ENCODE measurements around the gene CLEC2L.

Gene CLEC2L

DNA sequence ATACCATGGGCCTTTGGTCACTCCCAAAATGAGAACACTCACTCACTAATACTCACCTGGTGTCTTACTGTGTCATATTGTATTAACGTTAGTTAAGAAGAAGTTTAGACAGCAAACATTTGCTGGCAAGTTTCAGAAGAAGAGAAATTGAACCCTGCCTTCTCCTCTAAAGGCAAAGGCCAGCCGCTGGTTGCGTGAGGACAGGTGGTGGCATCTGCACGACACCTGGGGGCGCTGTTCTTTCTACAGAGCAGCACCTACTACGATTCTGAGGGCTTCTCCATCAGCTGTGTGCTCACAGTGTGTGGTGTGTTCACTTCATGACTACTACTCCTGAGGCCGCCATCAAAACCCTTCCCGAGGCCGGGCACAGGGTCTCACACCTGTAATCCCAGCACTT, 17.9 kb upstream of the CLEC2L start:
- H3K4ac ChIP-seq (ENCODE audit: low read depth in 1 of 2, low read length in 2 of 2): no peak overlapping the region
- no peak overlapping the region for H3K4me3 ChIP-seq (ENCODE audit: insufficient read depth in 1 of 2, low read depth in 1 of 2, low read length in 2 of 2)
- H3K79me1 ChIP-seq (replicated peaks; ENCODE audit: low read length, poor library complexity, severe bottlenecking): no peaks in the 10 kb centered on the region
- no peak overlapping the region for H2BK15ac ChIP-seq (ENCODE audit: low read depth, poor library complexity, severe bottlenecking)
- no peaks in the 10 kb centered on the region for H3K9me3 ChIP-seq (ENCODE audit: control insufficient read depth, low read length)
- no peak overlapping the region for H2AFZ ChIP-seq (ENCODE audit: low read depth, low read length)
- peak; percentile 11 for DNase-seq
- no peaks in the 10 kb centered on the region for H3K36me3 ChIP-seq (ENCODE audit: control insufficient read depth in 1 of 2, insufficient read depth in 2 of 2, low read depth in 1 of 2, low read length in 2 of 2)
- no peak overlapping the region for H2BK120ac ChIP-seq (ENCODE audit: low read depth, low read length)
- no peak overlapping the region for H2AK5ac ChIP-seq (ENCODE audit: low read length, severe bottlenecking)
- H3K27ac ChIP-seq (ENCODE audit: low read length, poor library complexity, severe bottlenecking): no peak overlapping the region
- no peak overlapping the region for H3K14ac ChIP-seq (ENCODE audit: low read length in 2 of 2)
- no peaks in the 10 kb centered on the region for H3K4me1 ChIP-seq (ENCODE audit: control insufficient read depth, insufficient read depth, low read depth, low read length)
- H4K91ac ChIP-seq (ENCODE audit: low read length): no peak overlapping the region
- 72% methylated on average over 9 of the region's 9 CpGs for WGBS
- no peak overlapping the region for H3K4me2 ChIP-seq (ENCODE audit: low read length, poor library complexity, severe bottlenecking)
- no peak overlapping the region for H2BK5ac ChIP-seq (ENCODE audit: low read depth, low read length, poor library complexity, severe bottlenecking)
- no peak overlapping the region for H3K18ac ChIP-seq (ENCODE audit: low read depth in 1 of 2, low read length in 2 of 2)
- H3K23ac ChIP-seq (ENCODE audit: low read length in 2 of 2): no peak overlapping the region
- no peak overlapping the region for H4K8ac ChIP-seq (ENCODE audit: low read length)
- no peak overlapping the region for H3K9ac ChIP-seq (ENCODE audit: low read length)
- H3K27me3 ChIP-seq (ENCODE audit: control insufficient read depth in 1 of 2, insufficient read depth in 1 of 2, low read length in 2 of 2): peaks cover 0 to 18% of the 10 kb centered on the region in 2 experiments
- H2BK12ac ChIP-seq (ENCODE audit: low read length in 2 of 2): no peak overlapping the region

DNA sequence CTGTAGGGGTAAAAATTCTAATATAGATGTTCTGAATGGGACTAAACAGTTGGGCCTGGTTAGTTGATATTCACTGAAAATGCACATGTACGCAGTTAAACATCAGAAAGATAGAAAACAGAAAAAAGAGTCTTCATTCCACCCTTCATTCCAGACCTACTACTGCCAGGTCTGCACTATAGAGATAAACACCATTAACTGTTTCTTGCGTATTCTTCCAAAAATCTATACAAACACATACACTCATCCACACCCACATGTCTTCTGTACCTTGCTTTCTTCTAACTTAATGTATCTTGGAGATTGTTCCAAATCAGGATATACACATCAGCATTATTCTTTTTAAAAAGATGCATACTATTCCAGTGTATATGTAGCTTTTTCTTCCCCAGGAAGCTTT, 13.9 kb upstream of the CLEC2L start:
- H3K14ac ChIP-seq (ENCODE audit: low read length in 2 of 2): no peak overlapping the region
- no peak overlapping the region for H2AFZ ChIP-seq (ENCODE audit: low read depth, low read length)
- no peaks in the 10 kb centered on the region for H3K79me1 ChIP-seq (replicated peaks; ENCODE audit: low read length, poor library complexity, severe bottlenecking)
- no peak overlapping the region for H3K27ac ChIP-seq (ENCODE audit: low read length, poor library complexity, severe bottlenecking)
- H4K91ac ChIP-seq (ENCODE audit: low read length): no peak overlapping the region
- no peaks in the 10 kb centered on the region for H3K36me3 ChIP-seq (ENCODE audit: control insufficient read depth in 1 of 2, insufficient read depth in 2 of 2, low read depth in 1 of 2, low read length in 2 of 2)
- no peak overlapping the region for H2BK15ac ChIP-seq (ENCODE audit: low read depth, poor library complexity, severe bottlenecking)
- peaks cover 9 to 19% of the 10 kb centered on the region in 2 experiments for H3K27me3 ChIP-seq (ENCODE audit: control insufficient read depth in 1 of 2, insufficient read depth in 1 of 2, low read length in 2 of 2)
- no peak overlapping the region for H3K9ac ChIP-seq (ENCODE audit: low read length)
- H2BK12ac ChIP-seq (ENCODE audit: low read length in 2 of 2): no peak overlapping the region
- no peak overlapping the region for H2BK5ac ChIP-seq (ENCODE audit: low read depth, low read length, poor library complexity, severe bottlenecking)
- no peak overlapping the region for H3K4me2 ChIP-seq (ENCODE audit: low read length, poor library complexity, severe bottlenecking)
- no peak overlapping the region for H3K18ac ChIP-seq (ENCODE audit: low read depth in 1 of 2, low read length in 2 of 2)
- no peak overlapping the region for H4K8ac ChIP-seq (ENCODE audit: low read length)
- H2BK120ac ChIP-seq (ENCODE audit: low read depth, low read length): no peak overlapping the region
- H3K4ac ChIP-seq (ENCODE audit: low read depth in 1 of 2, low read length in 2 of 2): no peak overlapping the region
- H3K4me3 ChIP-seq (ENCODE audit: insufficient read depth in 1 of 2, low read depth in 1 of 2, low read length in 2 of 2): no peak overlapping the region
- no peak overlapping the region for H2AK5ac ChIP-seq (ENCODE audit: low read length, severe bottlenecking)
- 100% methylated on average over 1 of the region's 2 CpGs for WGBS
- no peaks in the 10 kb centered on the region for H3K4me1 ChIP-seq (ENCODE audit: control insufficient read depth, insufficient read depth, low read depth, low read length)
- no peaks in the 10 kb centered on the region for H3K9me3 ChIP-seq (ENCODE audit: control insufficient read depth, low read length)
- no peak overlapping the region for H3K23ac ChIP-seq (ENCODE audit: low read length in 2 of 2)
- no peak for DNase-seq

DNA sequence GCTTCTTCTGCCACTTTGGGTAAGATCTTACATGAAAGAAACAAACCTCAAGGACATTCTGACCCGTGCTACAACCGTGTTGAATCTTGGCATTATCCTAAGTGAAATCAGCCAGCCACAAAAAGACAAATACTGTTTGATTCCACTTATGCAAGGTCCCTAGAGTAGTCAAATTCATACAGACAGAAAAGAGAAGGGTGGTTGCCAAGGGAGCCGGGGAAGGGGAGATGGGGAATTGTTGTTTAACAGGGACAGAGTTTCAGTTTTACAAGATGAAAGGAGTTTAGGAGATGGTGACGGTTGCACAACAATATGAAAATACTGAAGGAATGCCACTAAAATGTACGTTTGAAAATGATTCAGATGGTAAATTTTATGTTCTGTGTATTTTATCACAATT, 12.2 kb upstream of the CLEC2L start:
- Histone ChIP-seq H3K9ac (ENCODE audit: low read length) (no peak overlapping the region), H3K27ac (ENCODE audit: low read length, poor library complexity, severe bottlenecking) (no peak overlapping the region), H3K4me3 (ENCODE audit: insufficient read depth in 1 of 2, low read depth in 1 of 2, low read length in 2 of 2) (no peak overlapping the region), H2BK120ac (ENCODE audit: low read depth, low read length) (no peak overlapping the region), H3K9me3 (ENCODE audit: control insufficient read depth, low read length) (no peaks in the 10 kb centered on the region), H3K36me3 (ENCODE audit: control insufficient read depth in 1 of 2, insufficient read depth in 2 of 2, low read depth in 1 of 2, low read length in 2 of 2) (no peaks in the 10 kb centered on the region), H4K91ac (ENCODE audit: low read length) (no peak overlapping the region), H2AFZ (ENCODE audit: low read depth, low read length) (no peak overlapping the region), H3K4me2 (ENCODE audit: low read length, poor library complexity, severe bottlenecking) (no peak overlapping the region), H3K14ac (ENCODE audit: low read length in 2 of 2) (no peak overlapping the region), H3K27me3 (ENCODE audit: control insufficient read depth in 1 of 2, insufficient read depth in 1 of 2, low read length in 2 of 2) (peaks cover 16 to 24% of the 10 kb centered on the region in 2 experiments), H2BK5ac (ENCODE audit: low read depth, low read length, poor library complexity, severe bottlenecking) (no peak overlapping the region), H2BK15ac (ENCODE audit: low read depth, poor library complexity, severe bottlenecking) (no peak overlapping the region), H2BK12ac (ENCODE audit: low read length in 2 of 2) (no peak overlapping the region), H3K4ac (ENCODE audit: low read depth in 1 of 2, low read length in 2 of 2) (no peak overlapping the region), H3K23ac (ENCODE audit: low read length in 2 of 2) (no peak overlapping the region), H3K79me1 (replicated peaks; ENCODE audit: low read length, poor library complexity, severe bottlenecking) (no peaks in the 10 kb centered on the region), H2AK5ac (ENCODE audit: low read length, severe bottlenecking) (no peak overlapping the region), H3K18ac (ENCODE audit: low read depth in 1 of 2, low read length in 2 of 2) (no peak overlapping the region), H3K4me1 (ENCODE audit: control insufficient read depth, insufficient read depth, low read depth, low read length) (no peaks in the 10 kb centered on the region), H4K8ac (ENCODE audit: low read length) (no peak overlapping the region)
- 95% methylated on average over 3 of the region's 5 CpGs for WGBS
- no peak for DNase-seq

DNA sequence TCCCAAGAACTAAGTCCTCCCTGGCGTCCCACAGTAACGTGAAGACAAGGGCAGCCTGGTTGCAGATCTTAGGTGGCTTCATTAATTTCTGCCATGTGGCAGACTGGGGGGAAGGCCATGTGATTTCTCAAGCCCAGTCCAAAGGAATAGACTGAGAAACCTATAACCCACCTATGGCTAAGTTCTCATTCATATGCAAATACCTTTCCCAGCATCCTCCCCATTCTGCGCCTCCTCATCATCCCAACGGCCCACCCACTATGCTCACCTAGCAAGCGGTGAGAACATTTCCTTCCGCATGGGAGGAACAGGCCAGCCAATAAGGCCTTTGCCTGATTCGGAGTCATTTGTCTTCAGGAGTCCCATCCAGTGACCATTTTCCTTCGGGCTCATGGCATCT, 8.2 kb upstream of the CLEC2L start:
- 86% methylated on average over 8 of the region's 8 CpGs for WGBS
- Histone ChIP-seq H2AK5ac (ENCODE audit: low read length, severe bottlenecking) (no peak overlapping the region), H2AFZ (ENCODE audit: low read depth, low read length) (no peak overlapping the region), H3K4ac (ENCODE audit: low read depth in 1 of 2, low read length in 2 of 2) (no peak overlapping the region), H3K14ac (ENCODE audit: low read length in 2 of 2) (no peak overlapping the region), H3K23ac (ENCODE audit: low read length in 2 of 2) (no peak overlapping the region), H3K27me3 (ENCODE audit: control insufficient read depth in 1 of 2, insufficient read depth in 1 of 2, low read length in 2 of 2) (peaks cover 29 to 32% of the 10 kb centered on the region in 2 experiments), H4K91ac (ENCODE audit: low read length) (peak overlapping the region; percentile 50), H4K8ac (ENCODE audit: low read length) (no peak overlapping the region), H2BK5ac (ENCODE audit: low read depth, low read length, poor library complexity, severe bottlenecking) (no peak overlapping the region), H2BK120ac (ENCODE audit: low read depth, low read length) (no peak overlapping the region), H3K4me3 (ENCODE audit: insufficient read depth in 1 of 2, low read depth in 1 of 2, low read length in 2 of 2) (no peak overlapping the region), H3K27ac (ENCODE audit: low read length, poor library complexity, severe bottlenecking) (no peak overlapping the region), H2BK12ac (ENCODE audit: low read length in 2 of 2) (no peak overlapping the region), H3K4me2 (ENCODE audit: low read length, poor library complexity, severe bottlenecking) (no peak overlapping the region), H2BK15ac (ENCODE audit: low read depth, poor library complexity, severe bottlenecking) (no peak overlapping the region), H3K36me3 (ENCODE audit: control insufficient read depth in 1 of 2, insufficient read depth in 2 of 2, low read depth in 1 of 2, low read length in 2 of 2) (no peaks in the 10 kb centered on the region), H3K9ac (ENCODE audit: low read length) (no peak overlapping the region), H3K79me1 (replicated peaks; ENCODE audit: low read length, poor library complexity, severe bottlenecking) (no peaks in the 10 kb centered on the region), H3K9me3 (ENCODE audit: control insufficient read depth, low read length) (no peaks in the 10 kb centered on the region), H3K4me1 (ENCODE audit: control insufficient read depth, insufficient read depth, low read depth, low read length) (no peaks in the 10 kb centered on the region), H3K18ac (ENCODE audit: low read depth in 1 of 2, low read length in 2 of 2) (no peak overlapping the region)
- no peak for DNase-seq
